UCSD-AML1 (cell line): ENCODE measurements around the gene COL4A6.
"Not testable (repeated sequence)": the region's sequence is repeated elsewhere in the genome, so short reads cannot be mapped to it uniquely, and the experiment has no call there.

Source experiments
- DNase-seq: peaks from one replicate; lab custom pipeline; 2025; ENCODE audit not compliant: unreplicated experiment; lab: John Stamatoyannopoulos, UW

COL4A6 gene

DNA sequence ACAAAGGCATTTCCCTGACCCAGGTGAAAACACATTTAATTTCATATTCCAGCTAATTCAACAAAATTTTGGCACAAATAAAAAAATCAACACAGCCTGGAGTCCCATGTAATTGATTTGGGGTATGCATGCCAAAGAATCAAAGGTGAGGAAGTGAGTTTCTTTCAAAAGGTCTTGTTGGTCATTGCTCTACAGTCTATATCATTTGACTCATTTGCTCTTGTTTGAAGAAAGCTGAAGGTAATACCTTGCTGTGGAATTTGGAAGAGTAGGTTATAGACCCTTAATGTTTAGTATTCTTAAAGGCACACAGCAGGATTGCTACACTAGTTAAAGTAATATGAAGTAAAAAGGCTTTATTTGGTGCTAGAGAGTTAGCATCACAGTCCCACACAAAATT is 25.4 kb downstream of the COL4A6 start:
- DNase-seq, result no peak

DNA sequence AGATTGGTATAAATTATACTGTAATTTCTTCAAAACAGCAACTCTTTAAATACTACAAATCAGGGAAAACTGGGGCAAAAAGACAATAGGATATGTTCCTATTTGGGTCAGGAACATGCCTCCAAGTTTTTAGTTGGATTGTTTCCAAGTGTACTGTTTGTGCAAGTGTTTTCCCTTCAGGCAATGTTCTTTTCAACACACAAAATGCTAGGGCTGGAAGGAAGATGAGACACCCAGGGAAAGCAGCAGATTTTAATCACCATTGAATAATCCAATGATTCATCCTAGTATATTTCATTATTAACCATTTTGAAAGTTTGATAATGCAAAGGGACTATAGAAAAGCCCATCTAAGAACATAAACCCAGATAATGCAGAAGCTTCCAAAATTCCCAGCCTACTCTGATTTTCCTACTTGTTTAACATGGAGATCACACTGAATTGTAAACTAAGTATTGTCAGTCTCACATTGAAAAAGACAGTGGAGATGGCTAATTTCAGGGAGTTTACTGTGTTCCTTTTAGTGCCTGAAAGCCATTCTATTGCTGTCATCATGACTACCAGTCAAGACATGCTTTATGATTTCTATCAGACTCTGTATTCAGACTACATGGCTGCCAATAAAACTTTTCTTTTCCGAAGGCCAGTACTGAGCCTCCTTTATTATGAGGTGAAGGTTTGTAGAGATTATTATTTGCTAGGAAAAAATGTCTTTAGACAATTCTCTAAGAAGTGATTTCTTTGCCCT is 38.6 kb downstream of the COL4A6 start:
- no peak for DNase-seq

DNA sequence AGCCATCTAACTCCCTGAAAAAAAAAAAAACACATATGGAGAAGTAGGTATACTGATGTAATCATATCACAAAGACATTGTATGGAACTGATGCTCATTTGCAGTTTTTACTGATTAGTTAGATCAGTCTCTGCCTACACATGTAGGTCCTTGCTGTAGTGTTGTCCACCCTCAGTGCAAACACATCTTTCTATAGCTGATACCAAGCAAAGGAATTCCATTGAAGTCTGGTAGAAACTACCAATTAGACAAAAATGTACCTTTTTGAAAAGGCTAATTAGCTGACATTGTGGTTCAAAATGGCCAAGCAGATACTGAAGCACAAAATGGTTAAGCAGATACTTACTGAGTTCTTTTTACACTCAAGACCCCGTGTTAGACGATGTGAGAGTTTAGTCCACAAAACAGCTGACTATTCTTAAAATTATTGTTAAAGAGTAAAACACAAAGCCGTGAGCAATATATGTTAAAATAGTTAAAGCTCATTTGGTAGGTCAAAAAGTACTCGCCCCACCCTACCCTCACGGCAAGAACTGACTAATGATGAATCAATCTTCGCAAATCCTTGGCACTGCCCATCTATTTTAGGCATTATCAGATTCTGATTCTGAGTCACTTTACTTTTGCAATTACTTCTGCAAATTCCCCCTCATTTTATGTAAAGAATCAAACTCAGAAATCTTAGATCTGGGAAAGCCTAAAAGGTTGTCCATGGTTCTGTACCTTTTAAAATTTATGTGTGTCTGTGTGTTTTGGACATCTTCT is 40.4 kb downstream of the COL4A6 start:
- DNase-seq, result no peak

DNA sequence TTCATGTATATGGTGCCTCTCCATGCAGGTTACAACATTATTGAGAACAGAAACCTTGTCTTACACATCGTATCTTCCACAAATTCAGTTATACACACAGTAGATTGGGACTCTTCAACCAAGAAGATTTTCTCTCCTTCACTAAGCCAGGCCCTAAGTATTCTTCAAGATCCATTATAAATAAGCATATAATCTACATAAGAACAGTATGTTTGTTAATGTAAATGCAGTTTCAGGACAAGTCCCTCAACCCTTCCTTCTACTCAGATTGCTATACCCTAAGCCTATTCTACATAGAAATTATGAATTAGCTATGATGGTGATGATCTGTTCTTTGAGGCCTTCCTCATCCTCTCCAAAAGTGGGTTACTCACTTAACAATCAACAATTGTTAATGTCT is 41.2 kb downstream of the COL4A6 start:
- no peak for DNase-seq

DNA sequence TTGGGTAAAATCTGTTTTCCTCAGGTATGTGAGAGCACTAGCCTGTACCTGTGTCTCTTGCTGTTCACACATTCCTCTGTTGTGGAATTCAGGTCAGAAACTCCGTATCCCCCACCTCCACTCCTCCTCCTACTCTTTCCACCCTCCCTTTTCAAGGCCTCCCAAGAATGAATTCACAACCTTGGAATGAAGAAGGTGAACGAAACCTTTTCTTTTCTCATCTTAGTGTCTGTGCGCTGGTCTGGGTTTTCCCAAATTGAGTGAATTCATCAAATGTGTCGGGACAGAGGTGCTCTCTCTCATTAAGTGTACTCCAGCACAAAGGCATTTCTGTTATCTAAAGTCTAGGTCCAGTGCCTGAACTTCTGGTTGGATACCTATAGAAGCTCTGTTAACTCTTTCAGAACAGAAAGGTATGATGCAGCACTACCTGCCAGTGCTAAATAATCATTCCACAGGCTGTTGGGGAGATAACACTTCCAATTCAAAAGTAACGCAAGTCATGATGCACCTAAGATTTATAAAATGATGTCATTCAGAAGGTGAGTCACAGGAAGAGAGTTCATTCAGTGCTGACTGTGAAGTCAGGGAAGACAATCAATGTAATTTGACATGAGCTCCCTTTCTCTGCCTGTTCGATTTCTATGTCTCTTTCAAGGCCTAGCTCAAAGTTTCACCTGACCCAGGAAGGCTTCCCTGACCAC is 41.9 kb downstream of the COL4A6 start:
- no peak for DNase-seq

DNA sequence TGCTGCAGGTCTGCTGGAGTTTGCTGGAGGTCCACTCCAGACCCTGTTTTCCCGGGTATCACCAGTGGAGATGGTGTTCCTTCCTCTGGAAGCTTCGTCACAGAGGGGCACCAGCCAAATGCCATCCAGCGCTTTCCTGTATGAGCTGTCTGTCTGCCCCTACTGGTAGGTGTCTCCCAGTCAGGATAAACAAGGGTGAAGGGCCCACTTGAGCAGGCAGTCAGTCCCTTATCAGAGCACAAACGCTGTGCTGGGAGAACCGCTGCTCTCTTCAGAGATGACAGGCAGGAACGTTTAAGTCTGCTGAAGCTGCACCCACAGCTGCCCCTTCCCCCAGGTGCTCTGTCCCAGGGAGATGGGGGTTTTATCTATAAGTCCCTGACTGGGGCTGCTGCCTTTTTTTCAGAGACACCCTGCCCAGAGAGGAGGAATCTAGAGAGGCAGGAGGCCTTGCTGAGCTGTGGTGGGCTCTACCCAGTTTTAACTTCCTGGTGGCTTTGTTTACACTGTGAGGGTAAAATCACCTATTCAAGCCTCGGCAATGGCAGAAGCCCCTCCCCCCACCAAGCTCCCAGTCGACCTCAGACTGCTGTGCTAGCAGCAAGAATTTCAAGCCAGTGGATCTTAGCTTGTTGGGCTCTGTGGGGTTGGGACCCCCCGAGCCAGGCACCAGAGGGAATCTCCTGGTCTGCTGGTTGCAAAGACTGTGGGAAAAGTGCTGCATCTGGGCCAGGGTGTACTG is 47.1 kb downstream of the COL4A6 start:
- DNase-seq, result not testable (repeated sequence)

DNA sequence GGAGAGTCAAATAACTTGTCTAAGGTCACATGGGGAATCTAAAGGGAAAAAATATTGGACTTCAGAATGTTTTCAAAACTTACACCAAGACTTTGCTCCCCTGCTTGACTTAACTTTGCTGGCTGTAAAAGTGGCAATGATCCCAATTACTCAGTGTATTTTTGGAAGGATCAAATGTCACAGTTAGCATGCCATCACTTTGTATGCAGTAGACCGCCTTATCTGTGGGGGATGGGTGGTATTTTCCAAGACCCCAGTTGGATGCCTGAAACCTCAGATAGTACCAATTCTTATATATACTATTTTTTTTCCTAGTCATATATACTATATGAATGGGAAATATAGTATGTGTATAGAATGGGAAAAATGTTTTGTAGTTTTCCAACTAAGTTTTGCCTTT is 53.4 kb downstream of the COL4A6 start:
- DNase-seq, result no peak

DNA sequence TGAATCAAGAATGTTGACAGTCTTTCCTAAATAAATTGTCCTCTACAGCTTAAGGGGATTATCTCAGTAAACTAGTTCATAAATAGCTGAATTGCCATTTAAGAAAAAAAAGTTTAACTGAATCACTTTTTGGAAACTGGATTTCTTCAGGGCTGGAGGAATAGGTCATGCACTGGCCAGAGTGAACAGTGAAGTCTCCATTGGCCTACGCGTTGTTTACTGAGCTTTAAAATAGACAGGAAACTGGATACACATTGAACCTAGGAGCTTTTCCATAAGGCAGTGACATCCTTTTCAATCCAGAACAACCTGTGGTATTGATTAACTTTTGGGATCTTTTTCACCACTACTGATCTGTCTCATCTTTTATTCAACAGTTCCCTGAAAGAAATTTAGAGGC is 58.0 kb downstream of the COL4A6 start:
- DNase-seq, result no peak

DNA sequence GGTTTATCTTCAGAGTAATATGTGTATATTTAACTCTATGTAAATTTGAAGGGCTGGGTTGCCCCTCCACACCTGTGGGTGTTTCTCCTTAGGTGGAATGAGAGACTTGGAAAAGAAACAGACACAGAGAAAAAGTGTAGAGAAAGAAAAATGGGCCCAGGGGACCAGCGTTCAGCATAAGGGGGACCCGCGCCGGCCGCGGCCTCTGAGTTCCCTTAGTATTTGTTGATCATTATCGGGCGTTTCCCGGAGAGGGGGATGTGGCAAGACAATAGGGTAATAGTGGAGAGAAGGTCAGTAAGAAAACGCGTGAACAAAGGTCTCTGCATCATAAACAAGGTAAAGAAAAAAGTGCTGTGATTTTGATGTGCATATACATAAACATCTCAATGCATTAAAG is 61.4 kb downstream of the COL4A6 start:
- not testable (repeated sequence) for DNase-seq

DNA sequence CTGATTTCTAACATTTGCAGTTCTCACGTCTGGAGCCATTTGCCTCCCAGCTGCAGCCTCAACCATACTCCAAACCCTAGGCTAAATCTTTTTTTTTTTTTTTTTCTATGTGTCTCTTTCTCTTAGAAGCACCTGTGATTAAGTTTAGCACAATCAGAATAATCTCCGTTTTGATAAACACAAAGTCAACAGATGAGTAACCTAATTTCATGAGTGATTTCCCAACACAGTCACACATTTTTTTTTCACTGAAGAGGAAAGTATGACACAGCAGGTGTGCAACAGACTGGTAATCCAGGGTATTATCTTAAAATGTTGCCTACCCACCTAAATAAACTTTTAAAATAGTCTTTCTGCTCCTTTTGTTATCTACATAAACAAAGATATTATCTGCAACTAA is 62.6 kb downstream of the COL4A6 start:
- DNase-seq, result not testable (repeated sequence)

DNA sequence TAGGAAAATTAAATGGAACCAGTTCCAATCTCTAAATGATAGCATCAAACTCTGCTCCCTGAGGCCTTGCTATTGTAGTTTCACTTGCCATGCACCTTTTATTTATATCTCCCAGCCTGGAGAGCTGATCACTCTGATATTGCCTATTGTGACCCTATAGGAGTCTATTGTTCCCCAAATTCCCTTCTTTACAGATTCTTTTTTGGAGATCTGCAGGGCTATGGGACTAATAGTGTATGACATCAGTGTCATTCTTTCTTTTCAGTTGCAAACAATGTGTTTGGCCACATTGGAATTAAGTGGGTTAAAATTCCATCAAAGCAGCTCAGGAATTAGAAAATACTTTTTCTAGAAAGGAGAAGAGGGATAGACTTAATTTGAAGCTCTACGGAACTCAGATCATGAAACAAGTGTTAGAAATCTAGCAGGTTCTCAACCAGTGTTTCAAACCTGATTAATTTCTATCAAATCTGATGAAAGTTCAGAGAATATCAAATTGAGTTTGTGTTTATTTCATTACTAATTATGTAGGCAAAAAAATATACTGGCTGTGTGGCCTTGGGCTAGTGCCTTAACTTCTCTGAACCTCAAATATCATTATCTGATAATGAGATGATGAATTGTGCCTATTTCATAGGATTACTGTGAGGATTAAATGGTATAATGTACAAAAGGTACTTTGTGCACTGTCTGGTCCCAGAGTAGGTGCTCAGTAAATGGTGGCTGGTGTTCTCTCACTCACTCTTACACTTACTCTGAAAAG is 71.4 kb downstream of the COL4A6 start:
- DNase-seq, result no peak

DNA sequence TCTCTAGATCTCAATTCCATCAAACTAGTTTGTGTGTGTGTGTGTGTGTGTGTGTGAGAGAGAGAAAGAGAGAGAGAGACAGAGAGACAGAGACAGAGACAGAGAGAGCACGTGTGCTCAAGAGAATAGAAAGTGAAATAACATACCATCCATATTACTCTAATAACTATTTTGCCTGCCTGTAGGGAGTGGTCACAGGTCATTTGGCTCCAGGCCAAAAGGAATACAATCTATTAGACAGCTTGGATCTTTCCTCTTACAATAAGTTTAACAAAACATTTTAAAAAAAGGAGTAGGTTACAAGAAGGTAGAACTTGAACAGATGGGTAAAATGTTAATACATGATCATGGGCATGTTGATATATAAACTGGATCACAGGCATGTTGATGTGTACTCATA is 76.2 kb downstream of the COL4A6 start:
- no peak for DNase-seq

DNA sequence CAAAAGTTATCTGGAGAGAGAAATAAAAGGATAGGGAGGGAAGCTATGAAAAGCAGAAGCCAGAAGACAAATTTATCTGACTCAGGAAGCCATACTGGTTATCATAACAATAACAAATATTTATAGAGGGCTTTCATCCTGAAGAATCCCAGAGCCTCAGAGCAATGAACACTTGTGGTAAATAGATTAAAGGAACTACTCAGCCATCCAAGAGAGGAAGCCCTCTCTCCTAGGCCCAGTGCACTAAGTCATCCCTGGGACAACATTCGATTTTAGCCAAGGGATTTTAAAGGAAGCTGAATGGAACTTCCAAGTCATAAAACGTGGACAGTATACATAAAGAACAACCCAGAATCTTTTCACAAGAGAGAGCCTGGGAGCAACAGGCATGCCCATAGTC is 76.9 kb downstream of the COL4A6 start:
- no peak for DNase-seq

DNA sequence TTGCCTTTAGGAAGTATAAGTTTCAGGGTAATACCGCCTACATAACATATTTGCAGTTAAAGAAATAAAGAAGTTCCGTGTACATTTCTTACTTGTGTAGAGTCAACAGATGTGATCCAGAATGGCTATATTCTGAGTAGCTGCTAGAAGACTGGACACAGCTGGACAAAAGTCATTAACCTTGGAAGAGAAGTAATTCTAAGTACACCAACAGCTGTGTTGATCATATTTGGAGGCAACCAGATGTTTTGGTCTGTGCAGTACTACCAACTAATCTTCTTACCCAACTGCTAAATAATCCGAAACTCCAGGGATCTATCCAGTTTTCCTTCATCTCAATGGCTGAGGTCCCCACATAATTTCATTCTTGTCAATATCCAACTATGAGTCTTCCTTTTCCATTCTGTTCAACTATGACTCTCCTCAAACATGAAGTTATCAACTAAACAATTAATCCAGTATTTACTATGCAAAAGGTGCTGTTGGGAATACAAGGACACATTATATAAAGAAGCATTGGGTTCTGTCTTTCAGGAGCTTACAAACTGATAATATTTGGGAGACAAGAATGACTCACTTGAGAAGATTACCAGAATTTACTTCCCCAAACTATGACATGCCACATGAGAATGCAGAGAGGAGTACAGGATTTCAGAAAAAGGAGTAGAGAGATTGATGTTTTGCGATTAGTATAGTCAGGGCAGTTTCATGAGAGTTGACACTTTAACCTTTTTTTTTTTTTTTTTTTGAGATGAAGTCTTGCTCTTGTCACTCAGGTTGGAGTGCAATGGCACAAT is 78.2 kb downstream of the COL4A6 start:
- no peak for DNase-seq

DNA sequence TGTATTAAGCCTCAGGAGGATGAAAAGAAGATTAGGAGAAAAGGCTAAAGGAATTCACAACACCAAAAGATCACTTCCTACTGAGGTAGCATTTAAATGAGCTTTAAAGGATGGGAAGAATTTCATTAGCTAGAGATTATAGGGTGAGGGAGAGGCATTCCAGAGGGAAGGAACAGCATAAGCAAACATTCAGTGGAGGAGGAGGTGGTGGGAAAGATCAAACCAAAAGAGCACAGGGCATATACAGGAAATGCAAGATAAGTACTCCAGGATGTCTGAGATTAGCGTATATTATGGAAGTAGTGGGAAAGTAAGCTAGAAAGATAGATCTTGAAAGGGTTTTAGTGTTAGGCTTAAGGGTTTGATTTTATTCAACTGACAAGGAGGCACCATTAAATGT is 84.8 kb downstream of the COL4A6 start:
- no peak for DNase-seq

DNA sequence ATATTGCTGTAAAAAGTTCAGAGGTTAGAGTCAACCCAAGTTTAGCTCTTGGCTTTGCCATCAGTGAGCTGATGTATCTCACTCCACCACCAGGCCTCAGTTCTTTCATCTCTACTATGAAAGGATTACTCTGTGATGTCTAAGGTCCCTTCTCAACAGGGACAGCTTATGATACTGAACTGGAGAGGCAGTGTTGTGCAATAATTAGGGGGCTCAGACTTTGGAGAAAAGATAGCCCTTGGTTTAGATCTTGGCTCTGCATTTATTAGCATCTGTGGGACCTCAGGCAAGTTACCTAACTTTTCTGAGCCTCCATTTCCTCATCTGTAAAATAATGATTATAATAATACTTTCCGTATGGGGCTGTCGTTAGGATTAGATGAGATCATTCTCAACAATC is 89.0 kb downstream of the COL4A6 start:
- no peak for DNase-seq

DNA sequence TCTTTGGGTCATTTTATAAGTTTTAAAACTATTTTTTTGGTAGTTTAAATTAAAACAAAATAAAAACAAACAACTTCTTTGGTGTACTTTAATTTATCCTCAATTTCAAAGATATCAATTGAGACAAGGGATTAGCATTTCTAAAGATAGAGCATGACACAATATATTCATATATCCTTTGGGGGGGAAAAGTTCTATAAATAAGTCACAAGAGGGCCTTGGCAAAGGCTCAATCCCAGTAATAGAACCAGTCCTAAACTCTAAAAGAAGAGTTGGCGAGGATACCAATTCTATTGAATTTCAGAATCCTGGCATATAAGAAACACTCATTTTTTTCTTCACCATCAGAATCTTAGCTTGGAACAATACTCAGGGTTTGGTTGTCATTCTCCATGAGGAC is 89.7 kb downstream of the COL4A6 start:
- DNase-seq, result no peak

DNA sequence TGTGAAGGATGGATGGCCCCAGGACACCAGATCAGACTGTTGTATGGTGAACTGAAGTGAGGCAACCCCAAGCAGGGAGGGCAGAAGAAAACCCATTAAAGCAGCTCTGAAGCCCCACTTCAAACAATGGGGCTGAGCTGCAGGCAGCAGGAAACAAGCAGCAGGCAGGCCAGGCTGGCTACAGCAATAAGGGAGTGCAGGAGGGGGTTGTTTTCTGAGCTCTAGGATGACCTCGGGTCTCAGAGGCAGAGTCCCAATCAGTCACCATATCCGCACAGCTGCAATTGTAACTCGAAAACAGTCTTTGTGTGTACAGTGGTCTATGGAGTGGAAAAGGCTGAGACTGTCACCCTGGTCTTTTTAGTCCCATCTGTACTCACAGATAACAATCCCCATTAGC is 90.4 kb downstream of the COL4A6 start:
- no peak for DNase-seq

DNA sequence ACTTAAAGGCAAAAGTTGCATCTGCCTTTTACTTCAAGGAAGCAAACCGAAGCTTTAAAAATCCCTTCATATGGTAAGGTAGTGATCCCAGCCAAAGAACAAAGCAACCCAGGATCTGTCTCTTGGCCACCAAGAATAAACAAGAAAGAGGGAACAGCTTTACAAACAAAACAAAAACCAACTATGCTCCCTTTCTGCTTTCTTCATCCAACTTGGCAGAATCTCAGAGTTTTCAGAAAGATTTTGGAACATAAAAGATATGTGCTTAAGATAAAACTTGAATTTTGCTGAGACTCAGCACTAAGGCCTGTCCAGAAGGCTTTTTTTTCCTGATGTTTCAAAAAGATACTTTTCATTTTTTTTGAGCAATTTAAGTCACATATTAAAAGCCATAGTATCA is 94.0 kb downstream of the COL4A6 start:
- no peak for DNase-seq

DNA sequence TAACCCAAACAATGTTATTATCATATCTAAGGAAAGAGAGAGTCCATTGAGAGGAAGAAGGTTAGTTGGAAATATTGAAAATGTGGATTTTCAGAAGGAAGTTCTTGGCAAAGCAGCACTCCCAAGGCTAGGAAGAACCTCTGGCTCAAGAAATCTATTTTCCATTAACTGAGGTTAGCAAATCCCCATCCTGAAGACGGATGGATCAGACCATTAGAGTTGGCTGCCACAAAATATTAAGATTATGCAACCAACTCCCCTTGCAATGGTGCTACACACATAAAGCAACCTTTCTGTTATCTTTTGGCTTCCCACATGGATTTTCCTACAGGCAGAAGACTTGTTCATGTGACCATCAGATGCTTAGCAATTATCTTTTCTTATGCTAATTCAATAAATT is 96.3 kb downstream of the COL4A6 start:
- DNase-seq, result no peak
